ENCODE data around the gene ARHGEF3.
A peak's percentile ranks its signal among the peaks of the same experiment; 100 is the strongest.
"Not testable (repeated sequence)": the region's sequence is repeated elsewhere in the genome, so short reads cannot be mapped to it uniquely, and the experiment has no call there.

Gene ARHGEF3

DNA sequence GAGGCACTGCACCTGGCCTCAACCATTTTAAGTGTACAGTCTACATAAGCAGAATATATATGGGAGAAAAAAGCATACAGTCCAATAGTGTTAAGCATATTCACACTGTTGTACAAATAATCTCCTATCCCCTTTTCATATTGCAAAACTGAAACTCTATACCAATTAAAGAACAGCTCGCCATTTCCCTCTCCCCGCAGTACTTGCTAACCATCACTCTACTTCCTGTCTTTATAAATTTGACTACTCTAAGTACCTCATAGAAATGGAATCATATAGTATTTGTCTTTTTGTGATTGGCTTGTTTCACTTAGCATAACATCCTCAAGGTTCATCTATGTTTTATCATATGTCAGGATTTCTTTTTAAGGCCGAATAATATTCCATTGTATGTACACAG lies 97.0 kb downstream of the ARHGEF3 start:
- Histone ChIP-seq H3K27me3 (no peaks in the 10 kb centered on the region), H3K4me2 (peak overlapping the region in 4 of 11 experiments; percentile 15 to 36 (median 24); a peak in 3 of 22 replicates), H4K20me1 (no peaks in the 10 kb centered on the region), H3K4me1 (peaks cover 0 to 24% (median 5%) of the 10 kb centered on the region in 10 experiments; a peak in 10 of 20 replicates), H3K9me3 (replicated peaks in 1 of 11) (peaks cover 0 to 3% (median 0%) of the 10 kb centered on the region in 11 experiments; a peak in 1 of 22 replicates), H3K36me3 (no peaks in the 10 kb centered on the region), H3K9ac (no peak overlapping the region), H3K4me3 (no peak overlapping the region), H3K27ac (no peak overlapping the region)
- no peak for TF ChIP-seq Cebpa-rat (IDR thresholded peaks at IDR 0.05)

DNA sequence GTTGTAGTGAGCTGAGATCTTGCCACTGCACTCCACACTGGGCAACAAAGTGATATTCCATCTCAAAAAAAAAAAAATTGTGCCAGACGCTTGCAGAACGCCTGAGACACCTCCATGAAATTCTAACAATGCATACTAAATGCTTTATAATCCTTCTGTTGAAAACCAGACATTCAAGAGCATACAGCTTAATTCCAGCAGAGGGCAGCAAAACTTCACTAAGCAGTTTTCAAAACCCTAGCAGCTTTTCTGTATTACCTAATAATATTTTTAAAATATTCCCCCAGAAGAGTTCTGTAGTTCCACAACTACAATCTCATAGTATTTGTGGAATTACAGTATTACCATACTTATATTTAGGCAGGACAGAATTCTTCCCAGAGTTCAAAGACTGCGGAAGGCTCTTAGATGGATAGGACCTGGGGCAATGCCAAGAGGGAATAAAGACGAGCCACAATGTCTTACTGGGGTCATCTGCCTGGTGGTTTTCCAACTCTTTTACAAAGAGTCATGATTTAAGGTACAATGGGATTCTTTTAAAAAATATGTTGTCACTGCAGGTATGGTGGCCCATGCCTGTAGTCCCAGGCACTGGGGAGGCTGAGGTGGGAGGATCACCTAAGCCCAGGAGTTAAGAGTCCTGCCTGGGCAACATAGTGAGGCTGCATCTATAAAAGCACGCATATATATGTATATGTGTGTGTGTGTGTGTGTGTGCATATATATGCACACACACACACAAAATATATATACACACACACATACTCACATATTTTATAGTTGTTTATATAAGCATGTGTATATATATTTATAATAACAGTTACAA lies 99.0 kb downstream of the ARHGEF3 start:
- no peaks in the 10 kb centered on the region for H4K20me1 ChIP-seq
- H3K4me2 ChIP-seq = no peak overlapping the region
- no peak overlapping the region for H3K9ac ChIP-seq
- H3K36me3 ChIP-seq = no peaks in the 10 kb centered on the region
- no peak overlapping the region for H3K27ac ChIP-seq
- no peak for TF ChIP-seq Cebpa-rat (IDR thresholded peaks at IDR 0.05)
- H3K9me3 ChIP-seq (replicated peaks in 1 of 11) = peaks cover 0 to 3% (median 0%) of the 10 kb centered on the region in 11 experiments; a peak in 1 of 22 replicates
- H3K4me1 ChIP-seq = peaks cover 0 to 42% (median 5%) of the 10 kb centered on the region in 10 experiments; a peak in 10 of 20 replicates
- H3K27me3 ChIP-seq = no peaks in the 10 kb centered on the region
- no peak overlapping the region for H3K4me3 ChIP-seq

DNA sequence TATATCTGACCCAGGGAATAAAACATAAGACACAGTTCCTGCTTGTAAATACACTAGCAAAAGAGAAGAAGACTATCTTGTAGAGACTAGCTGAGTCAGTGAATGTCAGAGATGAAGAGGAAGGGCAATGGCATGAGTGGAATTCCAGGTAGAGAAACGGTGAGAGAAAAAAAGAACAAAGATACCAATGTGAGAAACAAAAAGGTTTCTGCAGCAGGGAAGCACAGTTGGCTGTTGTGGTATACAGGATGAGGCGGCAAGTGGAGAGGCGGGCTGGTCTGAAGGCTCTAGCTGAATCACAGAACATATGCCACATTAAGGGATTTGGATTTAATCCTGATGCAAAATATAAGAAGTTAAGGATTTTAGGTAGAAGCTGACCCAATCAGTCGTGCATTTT lies 101.6 kb downstream of the ARHGEF3 start:
- Histone ChIP-seq H3K36me3 (no peaks in the 10 kb centered on the region), H3K27ac (no peak overlapping the region; a peak in 1 of 22 replicates), H4K20me1 (no peaks in the 10 kb centered on the region), H3K4me1 (peaks cover 0 to 66% (median 15%) of the 10 kb centered on the region in 10 experiments; a peak in 14 of 20 replicates), H3K9ac (peak overlapping the region in 1 of 11 experiments; percentile 18; a peak in 1 of 22 replicates), H3K4me3 (no peak overlapping the region), H3K4me2 (peak overlapping the region in 5 of 11 experiments; percentile 22 to 57 (median 50); a peak in 6 of 22 replicates), H3K27me3 (no peaks in the 10 kb centered on the region), H3K9me3 (replicated peaks in 1 of 11) (no peaks in the 10 kb centered on the region)
- TF ChIP-seq Cebpa-rat (IDR thresholded peaks at IDR 0.05) = no peak

DNA sequence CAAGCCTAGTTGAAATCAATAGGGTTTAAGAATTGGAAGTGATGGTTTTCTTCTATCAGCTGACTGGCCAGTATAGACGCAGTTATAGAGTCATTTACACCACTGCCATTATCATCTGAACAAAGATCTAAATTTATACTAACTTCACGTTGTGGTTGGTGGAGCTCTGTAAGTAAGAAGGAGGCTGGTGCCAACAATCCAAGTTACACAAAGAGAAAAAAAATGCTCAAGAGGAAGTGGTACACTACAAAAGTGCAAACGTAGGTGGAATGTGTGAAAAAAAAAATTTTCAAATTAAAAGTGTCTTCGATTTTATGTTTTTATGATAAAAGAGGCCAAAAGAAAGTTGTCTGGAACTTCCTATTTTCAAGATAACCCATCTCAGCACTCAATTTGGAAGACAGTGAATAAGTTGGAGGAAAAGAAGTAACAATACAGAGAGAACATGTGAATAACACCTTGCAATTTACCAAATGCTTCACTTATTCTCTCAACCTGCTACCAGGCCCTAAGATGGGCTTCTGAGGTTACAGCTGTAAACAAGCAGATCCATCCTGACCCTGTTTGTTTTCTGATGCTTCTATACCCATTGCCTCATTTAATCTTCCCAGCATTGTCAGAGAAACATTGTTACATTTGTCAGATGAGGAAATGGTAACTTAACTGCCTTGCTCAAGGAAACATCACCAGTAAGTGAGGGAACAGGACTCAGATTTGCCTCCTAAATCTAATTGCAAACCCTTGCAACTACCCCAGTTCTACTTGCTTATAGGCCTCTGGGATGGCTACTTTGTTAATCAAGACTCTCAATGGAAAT lies 106.7 kb downstream of the ARHGEF3 start:
- peak overlapping the region in 7 of 11 experiments; percentile 57 to 95 (median 84); a peak in 14 of 22 replicates for H3K27ac ChIP-seq
- H3K4me3 ChIP-seq = peak overlapping the region in 1 of 10 experiments; percentile 20; a peak in 2 of 20 replicates
- 0 out of 22 replicates have a peak, but pooled peaks cover 0 to 4% (median 0%) of the 10 kb centered on the region in 11 experiments for H3K36me3 ChIP-seq
- H3K4me2 ChIP-seq = peak overlapping the region in 9 of 11 experiments; percentile 4 to 89 (median 81); a peak in 14 of 22 replicates
- TF ChIP-seq Cebpa-rat (IDR thresholded peaks at IDR 0.05) = no peak
- peak overlapping the region in 4 of 11 experiments; percentile 67 to 80 (median 76); a peak in 8 of 22 replicates for H3K9ac ChIP-seq
- H4K20me1 ChIP-seq = no peaks in the 10 kb centered on the region
- H3K4me1 ChIP-seq = peaks cover 15 to 87% (median 40%) of the 10 kb centered on the region in 10 experiments
- H3K9me3 ChIP-seq (replicated peaks in 1 of 11) = peaks cover 0 to 19% (median 7%) of the 10 kb centered on the region in 11 experiments; a peak in 10 of 22 replicates
- no peaks in the 10 kb centered on the region for H3K27me3 ChIP-seq

DNA sequence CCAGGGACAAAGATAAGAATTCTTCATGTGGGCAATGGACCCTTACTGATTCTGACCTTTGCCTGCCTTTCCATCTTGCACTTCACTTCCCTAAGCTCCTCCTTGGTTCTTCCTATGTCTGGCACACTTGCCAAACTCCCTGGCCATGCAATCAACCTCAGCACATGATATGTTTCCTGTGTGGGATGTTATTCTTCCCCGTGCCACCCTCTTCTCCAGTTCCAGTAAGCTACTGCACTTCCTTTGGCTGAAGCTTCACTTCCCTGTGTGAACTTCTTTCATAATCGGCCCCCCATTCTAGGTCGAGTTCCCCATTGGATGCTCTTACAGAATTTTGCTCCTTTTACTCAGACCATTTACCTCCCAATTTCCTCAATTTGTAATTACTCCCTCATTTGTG lies 108.0 kb downstream of the ARHGEF3 start:
- Histone ChIP-seq H3K27me3 (no peaks in the 10 kb centered on the region), H3K36me3 (0 out of 22 replicates have a peak, but pooled peaks cover 0 to 4% (median 0%) of the 10 kb centered on the region in 11 experiments), H3K9ac (peak overlapping the region in 6 of 11 experiments; percentile 32 to 80 (median 70); a peak in 9 of 22 replicates), H3K4me1 (peaks cover 15 to 76% (median 39%) of the 10 kb centered on the region in 10 experiments), H3K4me3 (peak overlapping the region in 2 of 10 experiments; percentile 20; a peak in 3 of 20 replicates), H3K4me2 (peak overlapping the region; percentile 34 to 89 (median 80)), H3K9me3 (replicated peaks in 1 of 11) (peaks cover 0 to 19% (median 7%) of the 10 kb centered on the region in 11 experiments; a peak in 10 of 22 replicates), H3K27ac (peak overlapping the region in 9 of 11 experiments; percentile 34 to 95 (median 83); a peak in 17 of 22 replicates), H4K20me1 (no peaks in the 10 kb centered on the region)
- peak in 9 of 11 experiments; percentile 41 to 90 (median 84); a peak in 18 of 22 replicates for TF ChIP-seq Cebpa-rat (IDR thresholded peaks at IDR 0.05)

GRCh38 chr3:56692520-56693433 lies 109.0 kb downstream of the ARHGEF3 start:
- peak overlapping the region in 9 of 11 experiments; percentile 32 to 95 (median 83); a peak in 17 of 22 replicates for H3K27ac ChIP-seq
- not testable (repeated sequence) for H4K20me1 ChIP-seq, H3K36me3 ChIP-seq, H3K27me3 ChIP-seq
- peak overlapping the region; percentile 34 to 89 (median 80); a peak in 21 of 22 replicates for H3K4me2 ChIP-seq
- peaks cover 17 to 81% (median 45%) of the 10 kb centered on the region in 10 experiments for H3K4me1 ChIP-seq
- peak overlapping the region in 6 of 11 experiments; percentile 27 to 72 (median 58); a peak in 10 of 22 replicates for H3K9ac ChIP-seq
- H3K9me3 ChIP-seq (replicated peaks in 1 of 11) = peaks cover 0 to 19% (median 7%) of the 10 kb centered on the region in 11 experiments; a peak in 10 of 22 replicates
- peak overlapping the region in 2 of 10 experiments; percentile 0 to 20; a peak in 1 of 20 replicates for H3K4me3 ChIP-seq

GRCh38 chr3:56692001-56692365 lies 109.8 kb downstream of the ARHGEF3 start:
- H3K27ac ChIP-seq = peak overlapping the region in 5 of 11 experiments; percentile 16 to 95 (median 84); a peak in 7 of 22 replicates
- H3K36me3 ChIP-seq, H3K9ac ChIP-seq, H4K20me1 ChIP-seq, H3K4me3 ChIP-seq, H3K27me3 ChIP-seq: not testable (repeated sequence)
- peaks cover 17 to 78% (median 45%) of the 10 kb centered on the region in 10 experiments for H3K4me1 ChIP-seq
- peaks cover 0 to 19% (median 7%) of the 10 kb centered on the region in 11 experiments; a peak in 10 of 22 replicates for H3K9me3 ChIP-seq (replicated peaks in 1 of 11)
- peak overlapping the region in 5 of 11 experiments; percentile 28 to 88 (median 80); a peak in 7 of 22 replicates for H3K4me2 ChIP-seq

Measured in BLaER1 treated with 17β-estradiol and CSF1 and Interleukin-3, amounts not matched to agents 10 nM and 100 nM (cell line).